PC-9 (cell line): Measurements from ENCODE around the gene PODXL2. TPM values are rescaled to one million over a fixed set of nuclear protein-coding genes. Genes with fewer than 3 reads are reported as not detected.

Experiments
- BruUV-seq: library from RNA; stranded (reverse); fragments of 400-500 nt; replicated peaks from 2 replicates; lab custom pipeline; 2021; lab: Mats Ljungman, UMichigan
- CTCF ChIA-PET: fragments of 300-600 bp; sonication (Branson Sonifier 250); formaldehyde crosslinking; loops from one replicate; lab custom pipeline; 2022; ENCODE audit warnings: antibody characterized with exemption; lab: Charles Lee
- POLR2A ChIA-PET: fragments of 300-600 bp; sonication (Branson Sonifier 250); formaldehyde crosslinking; loops from one replicate; lab custom pipeline; 2022; ENCODE audit warnings: antibody characterized with exemption; ENCODE audit not compliant: unreplicated experiment; lab: Charles Lee
- DNase-seq, 2 experiments: peaks; one replicate each; pipeline versions ENCODE4 v3.0.0 to v3.0.0-alpha.2; 2015 to 2022; ENCODE audit warnings: mixed read lengths in 1 of 2
- H2AFZ ChIP-seq: fragments of 200-600 bp; sonication (generic); 2 replicates; pipeline ENCODE4 v1.8.1; 2017; ENCODE audit warnings: antibody characterized with exemption
- H3F3A ChIP-seq: fragments of 200-600 bp; sonication (generic); 2 replicates; pipeline ENCODE4 v1.8.1; 2017; ENCODE audit warnings: antibody characterized with exemption, mild to moderate bottlenecking, low read depth; ENCODE audit not compliant: insufficient read depth
- H3K27ac ChIP-seq: fragments of 200-600 bp; sonication (generic); 2 replicates; pipeline ENCODE4 v1.6.1; 2016; ENCODE audit warnings: mixed run types
- H3K27me3 ChIP-seq: fragments of 200-600 bp; sonication (generic); 2 replicates; pipeline ENCODE4 v1.6.1; 2016; ENCODE audit warnings: low read depth, mixed run types; ENCODE audit not compliant: insufficient read depth
- H3K36me3 ChIP-seq: fragments of 200-600 bp; sonication (generic); 2 replicates; pipeline ENCODE4 v1.6.1; 2016; ENCODE audit warnings: low read depth, mixed run types
- H3K4me1 ChIP-seq: fragments of 200-600 bp; sonication (generic); replicated peaks from 2 replicates; pipeline ENCODE4 v1.6.1; 2016; ENCODE audit warnings: mixed run types; ENCODE audit not compliant: insufficient read depth
- H3K4me2 ChIP-seq: fragments of 200-600 bp; sonication (generic); 2 replicates; pipeline ENCODE4 v1.6.1; 2017; ENCODE audit warnings: mixed run types
- H3K4me3 ChIP-seq: fragments of 200-600 bp; sonication (generic); 2 replicates; pipeline ENCODE4 v1.6.1; 2016; ENCODE audit warnings: mixed run types
- H3K79me2 ChIP-seq: fragments of 200-600 bp; sonication (generic); 2 replicates; pipeline ENCODE4 v1.6.1; 2017; ENCODE audit warnings: low read depth, mixed run types
- H3K9me2 ChIP-seq: fragments of 200-600 bp; sonication (generic); 2 replicates; pipeline ENCODE4 v1.8.1; 2017; ENCODE audit warnings: mild to moderate bottlenecking; ENCODE audit not compliant: insufficient read depth
- H3K9me3 ChIP-seq: fragments of 200-600 bp; sonication (generic); 2 replicates; pipeline ENCODE4 v1.8.1; 2016; ENCODE audit warnings: low read depth; ENCODE audit not compliant: insufficient read depth
- H4K20me1 ChIP-seq: fragments of 200-600 bp; sonication (generic); 2 replicates; pipeline ENCODE4 v1.8.1; 2017; ENCODE audit not compliant: insufficient read depth
- EZH2 ChIP-seq: fragments of 200-600 bp; sonication (generic); IDR thresholded peaks from 2 replicates; pipeline ENCODE4 v1.8.0; 2017; ENCODE audit warnings: antibody characterized with exemption, low read depth
- intact Hi-C: fragments of 100-400 bp; cut with micrococcal nuclease; formaldehyde crosslinking; loops from one replicate; pipeline ENCODE4 v1.10.0; 2022; ENCODE audit not compliant: unreplicated experiment
- total RNA-seq: library from RNA; stranded (reverse); gene quantifications from 2 replicates; pipeline ENCODE4 v1.2.3, GENCODE V29; 2021
- TF ChIP-seq, protein P1 (sequence below): fragments of 200-600 bp; sonication (generic); conservative IDR thresholded peaks from 2 replicates; pipeline ENCODE4 v1.6.1; 2017; ENCODE audit warnings: mixed run types, antibody characterized with exemption, mild to moderate bottlenecking, moderate library complexity

PODXL2 gene
- total RNA-seq, 1 experiment from 2014 or later = 11.9 TPM

DNA sequence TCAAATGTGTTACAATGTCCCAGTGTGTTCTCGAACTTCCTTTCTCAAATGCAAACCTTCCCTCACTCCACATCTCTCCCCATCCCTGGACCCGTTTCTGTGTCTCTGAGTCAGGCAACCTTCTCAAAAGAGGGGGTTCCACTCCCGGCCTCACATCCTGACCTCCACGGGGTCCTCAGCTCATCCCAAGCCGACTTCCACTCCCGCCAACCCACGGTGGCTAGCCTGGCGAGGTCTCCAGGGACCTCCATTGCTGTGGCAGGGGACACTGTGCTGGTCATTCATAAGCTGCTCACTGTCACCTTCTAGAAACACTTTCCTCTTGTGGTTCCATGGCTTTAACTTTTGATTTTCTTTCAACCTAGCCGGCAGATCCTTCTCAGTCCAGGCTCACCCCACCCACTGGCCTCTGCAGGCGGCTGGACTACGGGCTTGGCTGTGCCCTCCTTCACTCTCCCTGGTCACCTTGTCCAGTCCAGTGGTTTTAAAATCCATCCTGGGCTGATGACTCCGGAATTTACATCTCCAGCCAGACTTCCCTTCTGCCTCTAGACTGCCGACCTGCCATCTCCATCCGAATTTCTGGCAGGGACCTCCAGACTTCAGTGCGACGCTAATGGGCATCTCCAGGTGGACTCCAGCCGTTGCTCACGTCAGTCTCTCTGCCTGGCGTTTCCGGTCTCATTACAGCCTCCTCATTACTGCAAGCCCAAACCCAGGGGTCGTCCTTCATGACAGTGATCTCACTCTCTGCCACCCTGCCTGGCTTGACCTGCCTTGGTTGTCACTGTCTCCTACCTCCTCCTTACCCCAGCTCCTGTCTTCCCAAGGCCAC lies 63.7 kb downstream of the PODXL2 start:
- no peak overlapping the region for H3K4me2 ChIP-seq
- ChIA-PET CTCF (no interaction called here), POLR2A (no interaction called here)
- peaks cover 20% of the 10 kb centered on the region for H3F3A ChIP-seq
- H3K27me3 ChIP-seq = no peaks in the 10 kb centered on the region
- intact Hi-C loops = no loop called here
- H2AFZ ChIP-seq = no peak overlapping the region
- BruUV-seq = no TSS peak
- no peak overlapping the region for H3K4me3 ChIP-seq
- H4K20me1 ChIP-seq = no peaks in the 10 kb centered on the region
- H3K36me3 ChIP-seq = no peaks in the 10 kb centered on the region
- H3K9me3 ChIP-seq = no peaks in the 10 kb centered on the region
- no peaks in the 10 kb centered on the region for H3K79me2 ChIP-seq
- no peak overlapping the region for H3K27ac ChIP-seq
- peaks cover 23% of the 10 kb centered on the region for H3K4me1 ChIP-seq
- TF ChIP-seq, protein P1, sequence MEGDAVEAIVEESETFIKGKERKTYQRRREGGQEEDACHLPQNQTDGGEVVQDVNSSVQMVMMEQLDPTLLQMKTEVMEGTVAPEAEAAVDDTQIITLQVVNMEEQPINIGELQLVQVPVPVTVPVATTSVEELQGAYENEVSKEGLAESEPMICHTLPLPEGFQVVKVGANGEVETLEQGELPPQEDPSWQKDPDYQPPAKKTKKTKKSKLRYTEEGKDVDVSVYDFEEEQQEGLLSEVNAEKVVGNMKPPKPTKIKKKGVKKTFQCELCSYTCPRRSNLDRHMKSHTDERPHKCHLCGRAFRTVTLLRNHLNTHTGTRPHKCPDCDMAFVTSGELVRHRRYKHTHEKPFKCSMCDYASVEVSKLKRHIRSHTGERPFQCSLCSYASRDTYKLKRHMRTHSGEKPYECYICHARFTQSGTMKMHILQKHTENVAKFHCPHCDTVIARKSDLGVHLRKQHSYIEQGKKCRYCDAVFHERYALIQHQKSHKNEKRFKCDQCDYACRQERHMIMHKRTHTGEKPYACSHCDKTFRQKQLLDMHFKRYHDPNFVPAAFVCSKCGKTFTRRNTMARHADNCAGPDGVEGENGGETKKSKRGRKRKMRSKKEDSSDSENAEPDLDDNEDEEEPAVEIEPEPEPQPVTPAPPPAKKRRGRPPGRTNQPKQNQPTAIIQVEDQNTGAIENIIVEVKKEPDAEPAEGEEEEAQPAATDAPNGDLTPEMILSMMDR = no peak
- TF ChIP-seq EZH2 = no peak
- no peaks in the 10 kb centered on the region for H3K9me2 ChIP-seq
- DNase-seq = no peak

DNA sequence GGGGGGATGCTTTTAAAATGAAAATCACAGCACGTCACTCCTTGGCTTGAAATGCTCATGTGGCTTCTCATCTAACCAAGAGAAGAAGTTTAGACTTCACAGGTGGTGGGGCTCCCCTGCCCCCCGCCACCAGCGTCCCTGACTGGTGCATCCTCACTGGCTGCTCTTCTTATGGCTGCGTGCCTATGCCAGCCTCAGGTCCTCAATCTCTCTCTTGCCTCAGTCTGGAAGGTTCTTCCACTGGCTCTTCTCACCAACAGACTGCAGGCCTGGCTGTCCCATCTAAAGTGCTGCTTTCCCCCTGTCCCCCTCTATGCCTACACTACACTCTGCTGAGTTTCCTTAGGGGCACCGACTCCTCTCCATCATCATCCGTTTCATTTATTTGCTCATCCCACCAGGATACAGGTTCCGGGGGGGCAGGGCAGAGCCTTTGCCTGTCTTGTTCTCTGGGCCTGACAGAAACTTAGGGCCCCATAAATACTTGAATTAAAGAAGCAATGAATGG lies 64.4 kb downstream of the PODXL2 start:
- H3K27me3 ChIP-seq = no peaks in the 10 kb centered on the region
- intact Hi-C loops = no loop called here
- no TSS peak for BruUV-seq
- no peak overlapping the region for H3K4me2 ChIP-seq
- H3K4me1 ChIP-seq = peaks cover 23% of the 10 kb centered on the region
- H3K9me3 ChIP-seq = no peaks in the 10 kb centered on the region
- peaks cover 20% of the 10 kb centered on the region for H3F3A ChIP-seq
- POLR2A ChIA-PET = no interaction called here
- H3K36me3 ChIP-seq = no peaks in the 10 kb centered on the region
- H4K20me1 ChIP-seq = no peaks in the 10 kb centered on the region
- no peak overlapping the region for H3K27ac ChIP-seq
- no peak overlapping the region for H2AFZ ChIP-seq
- CTCF ChIA-PET = interaction anchor here (0.7 kb wide), 1 partner anchor 260 kb away, joined by 12 read pairs; no protein-coding TSS in a partner anchor
- H3K4me3 ChIP-seq = no peak overlapping the region
- no peaks in the 10 kb centered on the region for H3K9me2 ChIP-seq
- no peak for DNase-seq
- H3K79me2 ChIP-seq = no peaks in the 10 kb centered on the region
- TF ChIP-seq, protein P1 = no peak
- no peak for TF ChIP-seq EZH2

DNA sequence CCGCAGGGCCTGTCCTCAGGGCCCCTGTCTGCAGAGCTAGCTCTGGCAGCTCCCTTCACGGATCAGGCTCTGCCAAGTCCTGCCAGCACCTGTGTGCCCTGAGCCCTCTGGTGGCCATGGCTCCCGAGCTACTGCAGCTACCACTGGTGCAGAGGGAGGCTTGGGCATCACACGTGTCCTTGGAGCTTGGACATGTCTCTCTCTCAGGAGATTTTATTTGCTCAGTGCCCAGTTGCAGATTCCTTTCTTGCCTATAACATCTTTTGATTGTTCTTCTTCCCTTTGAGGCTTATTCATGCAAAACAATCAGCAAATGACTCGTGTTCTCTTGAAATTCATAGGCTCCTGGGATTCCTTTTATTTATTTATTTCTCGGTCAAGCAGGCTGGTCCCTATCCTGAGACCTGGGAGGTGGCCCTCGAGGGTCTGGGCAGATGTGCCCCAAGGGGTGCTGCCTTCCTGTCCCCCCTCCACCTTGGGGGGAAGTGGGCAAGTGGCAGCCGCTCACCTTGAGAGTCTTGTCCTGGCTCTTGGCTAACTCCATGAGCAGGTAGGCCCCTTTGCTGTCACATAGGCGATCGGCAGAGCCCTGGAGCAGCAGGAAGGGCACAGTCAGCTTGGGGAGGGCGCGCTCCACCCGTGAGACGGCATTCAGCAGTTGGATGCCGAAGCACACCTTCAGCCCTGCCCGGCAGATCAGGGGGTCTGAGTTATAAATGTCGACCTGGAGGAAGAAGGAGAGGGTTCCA lies 65.7 kb downstream of the PODXL2 start:
- no peaks in the 10 kb centered on the region for H3K27me3 ChIP-seq
- H3K27ac ChIP-seq = no peak overlapping the region
- H3K36me3 ChIP-seq = no peaks in the 10 kb centered on the region
- peaks cover 18% of the 10 kb centered on the region for H3K4me1 ChIP-seq
- H3K9me2 ChIP-seq = no peaks in the 10 kb centered on the region
- DNase-seq = peak; percentile 55 to 69
- intact Hi-C loops = no loop called here
- no peaks in the 10 kb centered on the region for H3K79me2 ChIP-seq
- TF ChIP-seq EZH2 = no peak
- TF ChIP-seq, protein P1 = peak; percentile 49; the same call in 1 of the 2 replicates
- ChIA-PET POLR2A (interaction anchor here (0.6 kb wide), 1 partner anchor 734 kb away, joined by 4 read pairs; no protein-coding TSS in a partner anchor), CTCF (interaction anchor here (0.5 to 1.7 kb wide), 7 partner anchors 17 to 1359 kb away, joined by 3 to 7 read pairs (median 3); no protein-coding TSS in a partner anchor)
- no peaks in the 10 kb centered on the region for H4K20me1 ChIP-seq
- no peaks in the 10 kb centered on the region for H3K9me3 ChIP-seq
- no peak overlapping the region for H2AFZ ChIP-seq
- BruUV-seq = no TSS peak
- peaks cover 18% of the 10 kb centered on the region for H3F3A ChIP-seq
- H3K4me3 ChIP-seq = no peak overlapping the region
- no peak overlapping the region for H3K4me2 ChIP-seq
